GM10847 (cell line): ENCODE results near the gene FBXL17.

ENCODE experiments used
- POLR2A ChIP-seq: IDR thresholded peaks from 2 replicates; pipeline ENCODE4 v1.6.1; 2011; ENCODE audit not compliant: insufficient read length; ENCODE audit errors: extremely low read depth

FBXL17 gene

DNA sequence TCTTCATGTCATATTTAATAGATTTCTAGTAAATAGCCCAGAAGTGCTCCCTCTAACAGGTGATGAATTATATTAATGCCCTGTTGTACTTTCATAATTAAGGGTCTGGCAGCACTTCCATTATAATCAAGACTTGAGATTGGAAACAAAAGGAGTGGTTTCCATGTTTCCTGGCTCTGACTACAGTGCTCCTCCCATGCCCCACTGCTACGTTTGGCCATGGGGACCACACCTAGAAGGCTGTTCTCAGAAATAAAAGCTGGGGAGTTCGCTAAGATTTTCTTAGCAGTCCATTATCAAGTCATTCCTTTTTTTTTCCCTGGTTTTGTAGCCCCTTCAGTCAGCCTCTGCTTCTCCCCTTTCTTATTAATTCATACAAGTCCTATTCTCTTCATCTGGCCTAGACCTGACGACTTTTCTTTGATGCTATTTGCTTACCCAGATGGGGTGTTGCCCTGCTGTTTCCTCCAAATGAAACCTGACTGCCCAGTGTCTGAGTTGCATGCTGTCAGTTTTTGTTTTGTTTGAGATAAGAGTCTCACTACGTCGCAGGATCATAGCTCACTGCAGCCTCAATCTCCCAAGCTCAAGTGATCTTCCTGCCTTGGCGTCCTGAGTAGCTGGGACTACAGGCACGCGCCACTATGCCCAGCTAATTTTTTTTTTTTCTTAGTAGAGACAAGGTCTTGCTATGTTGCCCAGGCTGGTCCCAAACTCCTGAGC lies 399.0 kb downstream of the FBXL17 start:
- TF ChIP-seq POLR2A: no peak

DNA sequence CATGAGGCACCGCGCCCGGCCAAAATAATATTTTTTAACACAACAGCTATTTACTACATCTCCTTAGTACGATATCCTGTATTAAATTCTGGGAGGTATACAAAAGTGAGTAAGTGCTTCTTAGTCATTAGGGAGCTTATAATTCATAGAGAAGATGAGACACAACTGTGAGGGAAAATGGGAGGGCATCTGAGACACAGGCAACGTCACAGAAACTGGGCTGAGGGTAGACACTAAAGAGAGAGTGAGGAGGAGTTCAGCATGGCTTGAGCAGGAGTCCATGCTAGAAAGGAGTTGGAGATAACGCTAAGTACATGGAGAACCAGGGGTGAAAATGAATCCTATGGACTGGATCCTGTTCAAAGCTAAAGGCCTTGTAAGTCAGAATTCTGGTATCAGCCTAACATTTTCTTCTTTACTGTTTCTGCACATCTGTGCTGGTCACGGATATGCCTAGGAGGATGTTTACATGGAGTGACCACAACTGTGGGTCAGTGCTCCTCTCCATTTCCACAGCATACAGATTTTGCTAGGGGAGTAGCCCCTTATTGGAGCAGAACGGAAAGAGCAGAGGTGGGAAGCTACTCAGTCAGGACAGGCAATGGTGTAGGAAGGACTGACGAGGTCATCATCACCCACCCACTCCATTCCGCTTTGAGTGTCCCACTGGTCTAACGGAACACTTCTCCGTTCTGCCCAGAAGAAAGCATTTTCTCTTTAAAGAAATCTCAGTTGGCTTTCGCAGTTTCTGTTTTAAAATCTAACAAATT lies 400.8 kb downstream of the FBXL17 start:
- TF ChIP-seq POLR2A: no peak

DNA sequence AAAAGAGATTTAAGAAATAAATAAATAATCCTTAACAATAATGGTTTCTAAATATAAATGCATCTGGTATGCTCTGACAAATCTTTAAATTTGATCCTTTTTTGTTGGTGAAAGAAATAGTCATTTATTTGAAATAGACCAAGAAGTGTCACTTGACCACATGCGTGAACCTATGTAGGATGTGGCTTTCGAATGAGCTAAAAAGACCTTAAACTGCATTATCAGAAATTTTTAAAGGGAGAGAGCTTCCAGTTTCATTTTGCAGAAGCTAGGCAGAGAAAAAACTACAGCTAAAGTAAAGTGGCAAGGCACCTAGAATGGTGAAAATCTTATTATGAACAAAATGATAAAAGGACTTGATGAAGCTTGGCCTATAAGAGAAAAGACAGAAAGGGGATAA lies 402.0 kb downstream of the FBXL17 start:
- no peak for TF ChIP-seq POLR2A

DNA sequence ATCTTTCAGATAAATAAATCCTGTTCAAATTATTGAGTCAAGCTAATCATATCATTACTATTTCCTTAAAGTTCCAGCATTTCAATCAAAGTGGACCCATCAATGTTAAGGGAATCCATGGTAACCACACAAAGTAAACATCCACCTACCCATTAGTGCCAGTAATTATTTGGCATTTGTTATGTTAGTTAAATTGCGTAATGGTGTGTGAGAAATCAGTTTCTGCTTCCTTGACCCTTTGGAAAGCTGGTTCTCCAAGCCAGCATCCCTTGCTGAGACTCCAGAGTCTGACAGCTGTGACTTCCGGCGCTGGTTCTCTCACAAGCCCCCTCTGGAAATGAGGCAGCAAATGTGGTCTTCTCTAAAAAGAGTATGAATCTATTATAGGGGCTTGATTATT lies 402.6 kb downstream of the FBXL17 start:
- no peak for TF ChIP-seq POLR2A

DNA sequence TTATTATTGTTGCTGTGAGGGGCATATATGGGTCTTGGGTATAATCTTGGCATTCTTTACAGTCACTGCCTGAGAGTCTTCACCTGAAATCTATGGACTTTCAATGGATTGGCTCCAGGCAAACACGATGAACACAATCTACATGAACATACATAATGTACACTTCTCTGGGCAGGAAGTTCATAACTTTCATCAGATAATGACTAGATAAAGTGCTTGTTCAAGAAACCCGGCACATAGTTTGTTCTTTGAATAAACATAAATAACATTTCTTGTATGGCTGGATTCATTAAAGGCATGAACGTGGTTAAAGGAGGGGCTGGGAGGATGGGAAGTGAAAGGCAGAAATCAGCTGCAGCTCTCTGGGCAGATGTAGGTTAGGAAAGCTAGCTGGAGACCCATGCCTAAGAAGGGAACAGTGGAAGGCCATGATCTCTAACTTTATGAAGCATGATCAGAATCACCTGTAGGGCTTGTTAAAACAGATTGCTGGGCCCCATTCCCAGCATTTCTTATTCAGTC lies 404.3 kb downstream of the FBXL17 start:
- TF ChIP-seq POLR2A: no peak

DNA sequence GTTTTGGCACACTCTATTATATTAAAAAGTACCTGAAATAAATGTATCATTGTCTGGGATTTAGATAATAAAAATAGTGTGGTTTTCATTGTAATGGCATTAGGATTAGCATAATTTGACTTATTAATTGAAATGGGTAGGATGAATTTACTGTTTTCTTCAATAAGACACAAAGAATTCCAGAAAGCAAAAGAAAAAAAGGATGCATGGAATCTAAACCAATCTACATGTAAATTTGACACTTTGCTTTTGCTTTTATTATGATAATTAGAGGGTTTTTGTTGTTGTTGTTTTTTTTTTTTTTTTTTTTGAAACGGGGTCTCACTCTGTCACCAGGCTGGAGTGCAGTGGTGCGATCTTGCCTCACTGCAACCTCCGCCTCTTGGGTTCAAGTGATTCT lies 406.3 kb downstream of the FBXL17 start:
- TF ChIP-seq POLR2A: no peak

DNA sequence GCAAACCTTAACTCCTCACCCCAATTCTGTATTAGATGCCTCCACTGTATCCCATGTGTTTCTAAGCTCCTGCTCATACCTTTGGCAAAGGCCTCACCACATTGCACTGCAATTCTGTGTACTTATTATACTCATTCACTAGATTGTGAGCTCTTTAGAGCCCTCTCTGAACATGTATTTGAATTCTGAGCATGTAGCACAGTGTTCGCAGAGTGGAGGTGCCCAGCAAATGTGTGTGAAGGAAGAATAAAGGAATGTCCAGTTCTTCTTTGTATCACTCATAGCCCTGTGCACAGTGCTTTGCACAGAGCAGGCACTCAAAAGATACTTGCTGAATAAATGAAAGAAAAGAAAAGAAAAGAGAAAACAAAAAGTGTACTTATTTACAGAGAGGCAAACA lies 410.1 kb downstream of the FBXL17 start:
- no peak for TF ChIP-seq POLR2A

DNA sequence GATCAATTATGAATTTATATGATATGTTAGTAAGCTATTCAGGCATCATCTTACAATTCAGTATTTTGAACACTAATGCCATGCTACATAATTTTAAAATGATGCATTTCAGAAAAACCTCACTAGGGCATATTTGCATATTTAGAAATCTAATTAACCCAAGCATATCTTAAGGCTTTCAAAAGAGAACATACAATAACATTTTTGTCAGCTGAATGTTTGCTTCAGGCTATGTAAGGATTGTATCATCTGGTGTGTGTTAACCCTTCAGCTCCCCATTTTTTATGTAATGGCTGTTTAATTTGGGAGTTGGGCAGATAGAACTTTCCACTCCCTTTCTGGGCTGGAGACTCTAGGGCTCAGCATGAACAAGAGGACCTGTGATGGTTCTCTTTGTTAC lies 412.1 kb downstream of the FBXL17 start:
- TF ChIP-seq POLR2A: no peak

DNA sequence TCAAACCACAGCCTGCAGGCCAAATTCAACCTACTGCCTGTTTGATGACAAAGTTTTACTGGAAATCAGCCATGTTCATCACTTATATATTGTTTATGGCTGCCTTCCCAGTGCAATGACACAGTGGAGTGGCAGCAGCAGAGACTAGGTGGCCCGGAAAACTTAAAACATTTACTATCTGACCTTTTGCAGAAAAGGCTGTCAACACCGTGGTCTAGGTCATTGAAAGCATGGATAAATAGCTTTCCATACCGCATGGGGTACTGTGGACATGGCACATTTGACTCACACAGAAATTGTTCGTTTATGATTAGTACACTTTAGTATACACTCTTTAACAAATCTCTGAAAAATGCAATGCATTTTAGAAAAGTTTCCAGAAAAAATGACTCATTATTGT lies 412.9 kb downstream of the FBXL17 start:
- no peak for TF ChIP-seq POLR2A

DNA sequence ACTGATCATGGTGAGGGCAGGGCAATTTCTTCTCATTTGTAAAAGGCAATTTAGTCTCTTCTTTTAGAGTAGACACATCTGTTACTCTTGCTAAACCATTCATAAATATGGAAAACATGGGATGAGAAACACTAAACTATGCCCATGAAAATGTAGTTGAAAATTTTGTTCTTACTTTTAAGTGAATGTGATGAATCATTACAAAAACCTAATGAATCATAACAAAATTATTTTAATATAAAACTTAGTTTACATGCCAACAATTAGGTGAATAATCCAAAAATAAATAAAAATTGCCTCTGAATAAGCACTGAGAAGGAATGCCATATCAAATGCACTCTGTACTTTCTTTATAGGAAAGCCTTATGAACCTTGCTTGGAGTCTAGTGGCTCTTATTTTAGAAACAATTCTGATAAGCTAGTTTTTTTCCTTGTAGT lies 413.5 kb downstream of the FBXL17 start:
- no peak for TF ChIP-seq POLR2A

DNA sequence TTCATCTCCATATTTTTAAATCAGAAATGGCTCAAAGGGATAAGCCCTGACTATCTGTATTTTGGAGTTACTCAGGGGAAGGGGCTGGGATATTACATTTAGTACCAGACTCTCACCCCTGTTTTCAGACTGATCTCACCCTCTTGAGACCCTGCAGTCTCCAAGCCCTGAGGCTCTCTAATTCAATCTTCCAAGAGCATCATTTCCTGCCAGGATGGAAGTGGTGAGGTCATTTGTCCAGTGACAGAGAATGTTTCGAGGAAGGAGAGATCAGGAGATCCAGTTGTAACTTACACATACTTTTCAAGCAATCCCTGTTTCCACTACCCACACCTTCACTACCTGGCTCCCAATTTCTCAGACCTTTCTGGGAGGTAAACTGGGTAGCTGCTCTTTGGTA lies 415.7 kb downstream of the FBXL17 start:
- TF ChIP-seq POLR2A: no peak

DNA sequence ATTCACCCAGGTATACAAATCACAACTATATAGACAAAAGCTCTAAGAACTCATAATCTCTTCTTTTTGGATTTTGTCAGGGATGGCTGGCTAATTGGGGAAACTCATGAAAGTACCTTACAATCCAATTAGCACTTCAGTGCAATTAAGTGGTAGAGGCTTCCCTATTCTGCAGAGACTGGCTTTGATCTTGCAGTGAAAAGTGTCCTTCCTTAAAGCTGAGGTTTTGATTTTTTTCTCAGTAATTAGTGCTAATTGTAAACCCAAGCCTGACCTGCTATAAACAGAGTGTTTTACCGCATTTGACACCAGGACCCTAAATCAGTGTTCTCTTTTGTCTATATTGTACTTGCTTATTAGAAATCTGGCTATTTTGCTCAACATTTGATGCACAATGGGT lies 417.2 kb downstream of the FBXL17 start:
- no peak for TF ChIP-seq POLR2A

DNA sequence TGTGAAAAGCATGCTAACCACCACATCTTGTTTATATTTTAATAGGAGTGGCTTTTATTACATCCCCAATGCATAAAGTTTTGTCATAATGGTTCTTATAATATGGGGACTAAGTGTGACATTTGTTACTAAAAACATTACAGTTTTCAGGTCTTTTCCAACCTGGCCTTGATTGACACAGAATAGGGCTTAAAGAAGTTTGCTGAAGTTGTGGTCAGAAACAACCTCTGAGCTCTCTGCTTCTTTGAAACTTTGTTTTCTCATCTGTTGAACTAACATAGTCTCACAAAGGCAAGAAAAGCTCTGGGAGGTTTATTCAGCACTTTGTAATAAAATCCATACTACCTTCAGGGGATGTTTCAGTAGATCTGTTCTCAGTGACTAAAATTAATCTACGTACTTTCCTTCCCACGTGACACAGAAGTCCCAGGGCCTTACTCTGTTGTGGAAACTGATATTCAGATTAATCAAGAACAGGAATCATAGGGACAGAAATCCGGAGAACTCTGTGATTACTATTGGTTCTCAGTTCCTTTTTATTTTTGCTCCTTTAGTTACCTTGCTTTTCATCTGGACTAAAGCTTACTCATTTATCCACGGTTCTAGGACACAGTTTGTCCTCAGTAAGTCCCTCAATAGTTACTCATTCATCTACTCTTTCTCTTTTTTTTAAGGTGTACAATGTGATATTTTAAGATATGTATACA lies 422.2 kb downstream of the FBXL17 start:
- TF ChIP-seq POLR2A: no peak

DNA sequence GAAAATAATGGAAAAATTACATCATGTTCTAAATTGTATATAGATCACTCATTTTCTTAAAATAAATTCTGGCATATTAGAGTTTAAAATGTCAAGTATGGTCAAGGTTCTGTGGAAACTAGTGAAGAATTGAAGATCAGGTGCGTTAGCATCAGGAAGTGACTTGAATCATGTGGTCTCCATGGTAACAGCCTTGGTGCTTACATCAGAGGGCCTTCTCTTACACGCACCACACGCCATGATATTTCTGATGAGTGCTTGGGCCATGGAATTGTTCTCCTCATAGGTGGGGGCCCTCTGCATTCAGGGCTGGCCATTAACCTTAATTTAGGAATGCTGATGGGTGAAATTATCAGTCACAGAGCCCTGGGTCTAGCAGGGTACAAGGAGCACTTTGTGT lies 423.0 kb downstream of the FBXL17 start:
- TF ChIP-seq POLR2A: no peak

DNA sequence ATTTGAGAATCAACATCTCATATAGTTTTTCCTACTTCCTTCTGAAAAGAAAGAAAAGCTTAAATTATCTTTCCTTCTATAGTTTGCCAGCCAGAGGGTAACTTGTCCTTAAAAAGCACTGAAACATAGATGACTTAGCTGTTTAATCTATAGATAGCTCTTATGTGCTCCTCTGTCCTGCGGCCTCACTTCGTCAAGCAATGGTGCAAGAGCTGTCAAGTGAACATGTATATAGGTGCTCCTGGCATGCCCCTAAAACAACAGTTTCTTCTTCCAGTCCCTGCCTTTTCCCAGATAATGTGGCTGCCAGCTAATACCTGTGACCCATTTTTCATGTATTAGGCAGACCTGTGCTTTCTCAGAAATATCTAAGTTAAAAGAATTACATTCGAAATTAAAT lies 423.5 kb downstream of the FBXL17 start:
- TF ChIP-seq POLR2A: no peak

DNA sequence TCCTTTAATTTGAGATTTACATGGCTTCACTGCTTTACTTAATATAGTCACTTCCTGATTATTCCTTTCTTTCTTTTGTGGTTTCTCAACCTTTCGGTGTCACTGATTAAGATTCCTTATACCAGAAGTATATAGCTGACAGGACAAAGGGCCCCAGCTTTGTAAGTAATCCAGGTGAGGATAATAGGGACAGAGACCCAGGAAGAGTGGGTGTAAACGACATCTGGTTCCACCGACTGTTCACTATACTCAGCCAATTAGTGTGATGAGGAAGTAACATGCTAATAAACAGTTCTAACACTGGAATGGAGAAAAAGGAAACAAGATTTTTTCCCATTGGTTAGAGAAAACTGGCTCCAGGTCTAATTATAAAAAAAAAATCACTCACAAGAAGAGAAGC lies 424.8 kb downstream of the FBXL17 start:
- TF ChIP-seq POLR2A: no peak
